ENCODE measurements around the gene SYNDIG1.
A peak's percentile ranks its signal among the peaks of the same experiment; 100 is the strongest.

SYNDIG1 gene

GRCh38 chr20:24699321-24700165, 230.1 kb downstream of the SYNDIG1 start:
- peak; percentile 40 for DNase-seq

GRCh38 chr20:24700166-24700860, 230.9 kb downstream of the SYNDIG1 start:
- DNase-seq, result no peak

- no peak for DNase-seq
Observed at GRCh38 chr20:24701027-24701426, 231.6 kb downstream of the SYNDIG1 start.

- DNase-seq, result no peak
Observed at GRCh38 chr20:24701668-24702067, 232.2 kb downstream of the SYNDIG1 start.

- no peak for DNase-seq
Observed at GRCh38 chr20:24702501-24703283, 233.3 kb downstream of the SYNDIG1 start.

GRCh38 chr20:24703284-24703610, 233.8 kb downstream of the SYNDIG1 start:
- DNase-seq, result no peak

GRCh38 chr20:24704899-24705298, 235.5 kb downstream of the SYNDIG1 start:
- no peak for DNase-seq

- no peak for DNase-seq
Observed at GRCh38 chr20:24705486-24705885, 236.1 kb downstream of the SYNDIG1 start.

- no peak for DNase-seq
Observed at GRCh38 chr20:24708411-24709295, 239.2 kb downstream of the SYNDIG1 start.
